Osteocyte (in vitro differentiated cells): ENCODE results near the gene POU6F2. TPM values are rescaled to one million over a fixed set of nuclear protein-coding genes. Genes with fewer than 3 reads are reported as not detected.

Experiments
- DNase-seq: peaks from one replicate; pipeline ENCODE4 v3.0.0; 2021; ENCODE audit warnings: mixed read lengths; ENCODE audit not compliant: unreplicated experiment; ENCODE audit errors: extremely low spot score
- H3K27ac Mint-ChIP-seq: one replicate; pipeline ENCODE4 v1.8.0; 2021; ENCODE audit warnings: mild to moderate bottlenecking, mixed read lengths; ENCODE audit not compliant: unreplicated experiment
- H3K27me3 Mint-ChIP-seq: one replicate; pipeline ENCODE4 v1.8.0; 2021; ENCODE audit warnings: mixed read lengths; ENCODE audit not compliant: unreplicated experiment
- H3K36me3 Mint-ChIP-seq: one replicate; pipeline ENCODE4 v1.8.0; 2021; ENCODE audit warnings: mixed read lengths; ENCODE audit not compliant: unreplicated experiment
- H3K4me1 Mint-ChIP-seq: one replicate; pipeline ENCODE4 v1.8.0; 2021; ENCODE audit warnings: mixed read lengths; ENCODE audit not compliant: unreplicated experiment
- H3K4me3 Mint-ChIP-seq: one replicate; pipeline ENCODE4 v1.8.0; 2021; ENCODE audit warnings: mild to moderate bottlenecking, moderate library complexity, mixed read lengths; ENCODE audit not compliant: unreplicated experiment
- H3K9me3 Mint-ChIP-seq: one replicate; pipeline ENCODE4 v1.8.0; 2021; ENCODE audit warnings: mixed read lengths; ENCODE audit not compliant: unreplicated experiment
- total RNA-seq: library from RNA; stranded (reverse); gene quantifications from 2 replicates; pipeline ENCODE4 v1.2.1, GENCODE V29; 2021
- TF ChIP-seq, protein P1 (sequence below): fragments of 200-600 bp; sonication (generic); IDR thresholded peaks from 2 replicates; pipeline ENCODE4 v1.5.0; 2021; ENCODE audit warnings: antibody characterized with exemption, mild to moderate bottlenecking, moderate library complexity

Gene POU6F2
- total RNA-seq, 1 donor from 2014 or later = 0.78 TPM

DNA sequence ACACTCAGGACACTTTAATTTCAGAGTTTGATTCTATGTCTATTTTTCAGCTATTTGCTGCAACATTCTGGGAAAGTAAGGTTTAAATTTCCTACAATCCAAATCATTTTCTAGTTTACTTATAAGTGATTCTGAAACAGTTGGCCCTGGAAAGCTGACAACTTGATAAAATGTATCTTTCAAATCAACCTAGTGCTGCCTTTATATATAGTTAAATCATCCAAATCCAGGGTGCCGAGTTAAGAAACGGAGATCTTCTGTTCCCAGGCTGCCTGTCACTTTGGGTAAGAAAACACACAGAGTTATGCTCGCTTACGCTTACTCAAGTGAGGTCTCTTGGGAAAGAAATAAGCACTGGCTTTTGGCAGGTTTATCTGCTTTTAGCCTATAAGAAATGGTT is 175.0 kb downstream of the POU6F2 start:
- no peaks in the 10 kb centered on the region for H3K36me3 Mint-ChIP-seq
- TF ChIP-seq, protein P1, sequence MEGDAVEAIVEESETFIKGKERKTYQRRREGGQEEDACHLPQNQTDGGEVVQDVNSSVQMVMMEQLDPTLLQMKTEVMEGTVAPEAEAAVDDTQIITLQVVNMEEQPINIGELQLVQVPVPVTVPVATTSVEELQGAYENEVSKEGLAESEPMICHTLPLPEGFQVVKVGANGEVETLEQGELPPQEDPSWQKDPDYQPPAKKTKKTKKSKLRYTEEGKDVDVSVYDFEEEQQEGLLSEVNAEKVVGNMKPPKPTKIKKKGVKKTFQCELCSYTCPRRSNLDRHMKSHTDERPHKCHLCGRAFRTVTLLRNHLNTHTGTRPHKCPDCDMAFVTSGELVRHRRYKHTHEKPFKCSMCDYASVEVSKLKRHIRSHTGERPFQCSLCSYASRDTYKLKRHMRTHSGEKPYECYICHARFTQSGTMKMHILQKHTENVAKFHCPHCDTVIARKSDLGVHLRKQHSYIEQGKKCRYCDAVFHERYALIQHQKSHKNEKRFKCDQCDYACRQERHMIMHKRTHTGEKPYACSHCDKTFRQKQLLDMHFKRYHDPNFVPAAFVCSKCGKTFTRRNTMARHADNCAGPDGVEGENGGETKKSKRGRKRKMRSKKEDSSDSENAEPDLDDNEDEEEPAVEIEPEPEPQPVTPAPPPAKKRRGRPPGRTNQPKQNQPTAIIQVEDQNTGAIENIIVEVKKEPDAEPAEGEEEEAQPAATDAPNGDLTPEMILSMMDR = no peak
- DNase-seq = no peak
- H3K27ac Mint-ChIP-seq = no peak overlapping the region
- H3K4me3 Mint-ChIP-seq = no peak overlapping the region
- H3K27me3 Mint-ChIP-seq = peaks cover 8% of the 10 kb centered on the region
- H3K9me3 Mint-ChIP-seq = no peaks in the 10 kb centered on the region
- no peaks in the 10 kb centered on the region for H3K4me1 Mint-ChIP-seq

DNA sequence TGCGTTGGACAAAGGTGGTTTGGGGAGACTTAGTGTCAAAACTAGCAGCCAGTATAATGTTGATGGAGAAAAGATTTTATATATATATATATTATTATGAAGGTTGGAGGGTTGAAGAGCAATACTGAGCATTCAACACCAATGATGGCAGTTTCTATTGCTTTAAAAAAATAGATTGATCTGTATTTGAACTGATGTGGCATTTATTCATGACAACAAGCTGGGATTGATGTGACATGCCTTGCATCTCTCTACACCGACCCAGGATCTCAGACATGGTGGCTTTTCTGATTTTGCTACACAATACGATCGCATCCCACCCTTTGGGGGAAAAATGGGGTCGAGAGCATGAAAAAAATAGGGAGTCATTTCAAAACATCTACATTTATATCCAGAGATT is 175.4 kb downstream of the POU6F2 start:
- DNase-seq = no peak
- Mint-ChIP-seq H3K9me3 (no peaks in the 10 kb centered on the region), H3K4me1 (no peaks in the 10 kb centered on the region), H3K4me3 (no peak overlapping the region), H3K36me3 (no peaks in the 10 kb centered on the region), H3K27ac (no peak overlapping the region), H3K27me3 (peaks cover 8% of the 10 kb centered on the region)
- TF ChIP-seq, protein P1 = no peak

DNA sequence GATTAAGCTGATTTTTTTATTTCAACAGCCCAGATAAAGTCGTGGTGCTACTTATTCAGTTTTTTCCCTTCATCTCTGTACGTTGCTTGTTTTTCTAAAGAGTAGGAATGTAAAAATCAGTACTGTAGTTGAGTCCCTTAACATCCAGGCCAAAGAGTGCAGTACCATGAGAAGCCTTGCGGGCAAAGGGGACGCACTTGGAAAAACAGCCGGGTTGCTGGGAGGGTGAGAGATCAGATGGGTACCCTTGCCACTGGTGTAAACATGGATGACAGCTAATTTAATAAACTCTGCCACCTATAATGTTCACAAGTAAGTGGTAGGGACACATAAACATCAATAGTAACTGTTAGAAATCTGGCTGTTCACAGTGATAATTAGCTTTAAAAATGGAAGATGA is 175.9 kb downstream of the POU6F2 start:
- no peaks in the 10 kb centered on the region for H3K9me3 Mint-ChIP-seq
- DNase-seq = no peak
- no peaks in the 10 kb centered on the region for H3K36me3 Mint-ChIP-seq
- H3K27ac Mint-ChIP-seq = no peak overlapping the region
- no peak overlapping the region for H3K4me3 Mint-ChIP-seq
- TF ChIP-seq, protein P1 = no peak
- no peaks in the 10 kb centered on the region for H3K4me1 Mint-ChIP-seq
- H3K27me3 Mint-ChIP-seq = peaks cover 6% of the 10 kb centered on the region

DNA sequence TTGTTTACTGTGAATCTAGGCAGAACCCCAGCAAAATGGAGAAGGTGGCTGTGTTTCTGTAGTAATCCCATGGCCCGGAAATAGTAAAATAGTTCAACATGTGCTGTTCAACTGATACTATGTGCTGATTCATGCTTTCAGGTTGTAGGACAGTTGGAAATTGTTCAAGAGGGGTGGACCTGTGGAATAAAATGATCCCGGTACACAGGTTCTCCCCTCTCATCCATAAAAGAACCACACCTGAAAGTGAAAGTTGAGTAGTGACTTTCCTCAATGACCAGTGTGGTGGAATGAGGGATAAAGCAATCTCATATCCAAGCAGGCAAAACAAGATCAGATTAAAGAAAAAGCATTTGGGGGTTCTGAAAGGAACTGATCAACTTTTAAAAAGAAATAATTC is 177.1 kb downstream of the POU6F2 start:
- Mint-ChIP-seq H3K27me3 (peaks cover 8% of the 10 kb centered on the region), H3K4me1 (no peaks in the 10 kb centered on the region), H3K4me3 (no peak overlapping the region), H3K36me3 (no peaks in the 10 kb centered on the region), H3K9me3 (no peaks in the 10 kb centered on the region), H3K27ac (no peak overlapping the region)
- TF ChIP-seq, protein P1 = no peak
- DNase-seq = no peak

DNA sequence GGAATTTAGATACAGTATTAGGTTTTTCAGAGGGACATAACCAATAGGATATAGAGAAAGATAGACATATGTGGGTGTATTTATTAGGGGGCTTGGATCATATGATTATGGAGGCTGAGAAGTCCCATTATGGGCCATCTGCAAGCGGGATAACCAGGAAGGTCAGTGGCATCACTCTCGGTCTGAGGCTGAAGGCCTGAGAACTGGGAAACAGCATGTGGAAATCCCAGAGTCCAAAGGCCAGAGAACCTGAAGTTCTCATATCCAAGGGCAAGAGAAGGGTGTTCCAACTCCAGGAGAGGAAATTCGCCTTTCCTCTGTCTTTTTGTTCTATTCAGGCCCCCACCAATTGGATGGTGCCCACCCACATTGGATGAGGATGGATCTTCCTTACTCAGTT is 180.7 kb downstream of the POU6F2 start:
- no peak for DNase-seq
- no peaks in the 10 kb centered on the region for H3K4me1 Mint-ChIP-seq
- peaks cover 14% of the 10 kb centered on the region for H3K27me3 Mint-ChIP-seq
- H3K27ac Mint-ChIP-seq = no peak overlapping the region
- H3K36me3 Mint-ChIP-seq = no peaks in the 10 kb centered on the region
- no peaks in the 10 kb centered on the region for H3K9me3 Mint-ChIP-seq
- H3K4me3 Mint-ChIP-seq = no peak overlapping the region
- TF ChIP-seq, protein P1 = no peak
